ENCODE measurements around the gene MKI67. TPM values are rescaled to one million over a fixed set of nuclear protein-coding genes. Genes with fewer than 3 reads are reported as not detected.
A peak's percentile ranks its signal among the peaks of the same experiment; 100 is the strongest.

The MKI67 gene
- total RNA-seq, 2 experiments from 2014 or later, result 234 to 244 TPM

DNA sequence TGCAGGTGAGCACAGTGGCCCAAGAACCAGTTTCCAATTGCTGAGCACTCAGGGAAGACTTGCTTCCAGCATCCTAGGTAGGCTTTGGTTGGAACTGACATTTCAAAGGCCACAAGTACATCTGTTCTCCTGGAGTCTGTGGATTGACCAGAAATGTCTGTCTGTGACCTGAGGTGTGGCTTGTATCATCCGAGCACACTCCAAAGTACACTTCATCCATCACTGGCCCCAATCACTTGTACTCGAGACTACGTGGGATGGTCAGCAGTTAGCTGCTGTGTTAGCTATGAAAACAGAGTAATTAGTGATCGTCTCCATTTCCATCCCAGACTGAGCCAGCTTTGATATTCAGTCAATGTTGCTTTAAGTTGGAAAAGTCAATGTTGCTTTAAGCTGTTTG is 45.0 kb downstream of the MKI67 start:
- H3K27ac Mint-ChIP-seq, result no peak overlapping the region
- no peak for ATAC-seq
- no peaks in the 10 kb centered on the region for H3K9me3 Mint-ChIP-seq (ENCODE audit: low read depth)
- peaks cover 25% of the 10 kb centered on the region for H3K36me3 Mint-ChIP-seq (ENCODE audit: low read depth)
- ChIA-PET CTCF (interaction anchor here (0.6 to 1.4 kb wide), 6 partner anchors 9 to 69 kb away, joined by 3 to 5 read pairs (median 4); no protein-coding TSS in a partner anchor), POLR2A (interaction anchor here (0.6 kb wide), 2 partner anchors 9 to 127 kb away, joined by 3 to 4 read pairs; no protein-coding TSS in a partner anchor)
- DNase-seq, result no peak
- no peaks in the 10 kb centered on the region for H3K4me1 Mint-ChIP-seq
- H3K4me3 Mint-ChIP-seq, result no peak overlapping the region
- no peaks in the 10 kb centered on the region for H3K27me3 Mint-ChIP-seq
- intact Hi-C loops (cut with DNase I, micrococcal nuclease), result no loop called here

DNA sequence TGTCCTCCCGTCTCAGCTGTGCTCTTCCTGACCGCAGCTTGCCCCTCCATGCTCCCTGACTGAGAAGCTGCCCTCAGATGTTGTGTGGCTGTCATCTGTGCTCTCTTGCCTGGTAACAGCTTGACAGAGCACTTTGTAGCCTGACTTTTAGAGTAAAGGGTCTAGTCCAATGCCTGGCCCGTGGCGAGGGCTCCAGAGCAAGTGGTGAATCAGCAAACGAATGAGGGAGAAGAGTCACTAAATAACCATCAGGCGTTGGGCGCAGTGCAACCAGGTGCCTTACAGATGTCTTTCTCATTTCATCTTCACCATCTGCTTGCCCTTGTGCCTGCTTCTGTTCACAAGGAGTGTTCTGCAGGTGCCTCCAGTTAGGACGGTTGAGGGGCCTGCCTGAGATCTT is 45.6 kb downstream of the MKI67 start:
- POLR2A ChIA-PET, result interaction anchor here (0.6 kb wide), 1 partner anchor 8 kb away, joined by 3 read pairs; no protein-coding TSS in a partner anchor
- Mint-ChIP-seq H3K4me1 (no peaks in the 10 kb centered on the region), H3K9me3 (ENCODE audit: low read depth) (no peaks in the 10 kb centered on the region), H3K27me3 (no peaks in the 10 kb centered on the region), H3K36me3 (ENCODE audit: low read depth) (peaks cover 31% of the 10 kb centered on the region), H3K27ac (no peak overlapping the region), H3K4me3 (no peak overlapping the region)
- intact Hi-C loops (cut with DNase I, micrococcal nuclease), result no loop called here
- DNase-seq, result no peak
- CTCF ChIA-PET, result interaction anchor here (0.6 to 1.4 kb wide), 3 partner anchors 14 to 78 kb away, joined by 3 to 5 read pairs (median 3); no protein-coding TSS in a partner anchor
- ATAC-seq, result no peak

DNA sequence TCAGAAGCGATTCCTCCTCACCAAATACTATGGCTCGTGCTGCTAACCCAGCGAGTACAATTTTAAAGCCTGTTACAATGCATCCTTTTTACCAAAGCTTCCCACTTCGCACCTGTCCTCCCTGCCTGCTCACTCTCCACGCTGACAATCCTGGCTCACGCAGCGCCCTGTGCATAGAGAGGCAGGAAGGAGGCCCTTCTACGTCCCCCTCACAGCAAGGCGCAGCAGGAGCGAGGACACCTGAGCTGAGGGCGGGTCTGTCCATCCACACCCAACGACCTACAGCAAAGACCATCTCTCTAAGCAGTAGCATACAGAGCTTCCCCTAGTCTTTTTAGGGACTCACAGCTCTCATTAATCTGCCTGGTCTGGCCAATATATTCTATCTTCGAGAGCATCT is 46.0 kb downstream of the MKI67 start:
- peaks cover 33% of the 10 kb centered on the region for H3K36me3 Mint-ChIP-seq (ENCODE audit: low read depth)
- DNase-seq (no peak), ATAC-seq (no peak)
- intact Hi-C loops (cut with DNase I, micrococcal nuclease), result no loop called here
- H3K9me3 Mint-ChIP-seq (ENCODE audit: low read depth), result no peaks in the 10 kb centered on the region
- no peaks in the 10 kb centered on the region for H3K27me3 Mint-ChIP-seq
- CTCF ChIA-PET, result interaction anchor here (0.6 to 1.3 kb wide), 3 partner anchors 11 to 78 kb away, joined by 3 read pairs; no protein-coding TSS in a partner anchor
- no peaks in the 10 kb centered on the region for H3K4me1 Mint-ChIP-seq
- H3K4me3 Mint-ChIP-seq, result no peak overlapping the region
- POLR2A ChIA-PET, result no interaction called here
- no peak overlapping the region for H3K27ac Mint-ChIP-seq

DNA sequence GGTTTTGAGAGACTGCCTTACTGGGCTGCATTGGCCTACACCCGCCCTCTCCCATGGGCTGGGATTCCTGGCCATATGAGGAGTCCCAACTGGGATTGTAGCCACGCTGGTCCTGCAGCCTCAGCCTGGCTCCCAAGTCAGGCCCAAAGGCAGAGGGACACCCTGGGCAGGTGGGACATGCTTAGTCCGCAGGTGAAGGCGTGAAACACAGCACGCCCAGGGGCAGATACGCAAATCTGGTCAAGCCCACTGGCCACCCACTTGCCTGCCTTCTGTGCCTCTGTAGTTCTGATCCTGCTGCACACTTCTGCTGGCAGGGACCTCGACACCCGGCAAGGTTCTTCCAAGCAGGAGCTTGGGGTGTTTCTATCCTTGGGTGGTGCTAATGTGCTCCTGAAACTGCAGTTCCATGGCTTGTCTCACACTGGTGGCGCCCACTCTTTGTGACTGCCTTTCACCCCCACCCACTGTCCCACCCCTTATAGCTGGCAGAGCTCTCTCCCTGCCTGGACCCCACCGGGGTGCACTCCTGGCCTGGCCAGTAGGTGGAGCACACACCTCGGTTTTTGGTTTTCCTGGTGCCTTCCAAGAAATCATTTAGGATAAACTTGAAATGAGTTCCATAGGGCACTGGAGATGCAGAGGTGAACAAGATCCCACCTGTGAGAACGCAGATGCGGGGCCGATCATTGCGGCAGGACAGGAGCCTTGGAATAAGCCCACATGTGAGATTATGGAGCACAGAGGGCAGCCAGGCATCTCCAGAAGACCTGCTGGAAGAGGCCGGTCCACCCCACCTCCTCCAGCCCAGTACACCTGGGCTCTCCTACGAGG is 47.9 kb downstream of the MKI67 start:
- CTCF ChIA-PET, result interaction anchor here (0.6 to 1.0 kb wide), 4 partner anchors 31 to 79 kb away, joined by 3 to 6 read pairs (median 4); no protein-coding TSS in a partner anchor
- POLR2A ChIA-PET, result no interaction called here
- Mint-ChIP-seq H3K9me3 (ENCODE audit: low read depth) (no peaks in the 10 kb centered on the region), H3K27me3 (no peaks in the 10 kb centered on the region), H3K4me1 (no peaks in the 10 kb centered on the region), H3K27ac (no peak overlapping the region), H3K36me3 (ENCODE audit: low read depth) (peaks cover 47% of the 10 kb centered on the region), H3K4me3 (no peak overlapping the region)
- ATAC-seq, result peak; percentile 86
- DNase-seq, result peak; percentile 65
- intact Hi-C loops (cut with DNase I, micrococcal nuclease), result loop anchor here (1.0 kb wide), 1 partner anchor 72 kb away; no protein-coding TSS in a partner anchor

DNA sequence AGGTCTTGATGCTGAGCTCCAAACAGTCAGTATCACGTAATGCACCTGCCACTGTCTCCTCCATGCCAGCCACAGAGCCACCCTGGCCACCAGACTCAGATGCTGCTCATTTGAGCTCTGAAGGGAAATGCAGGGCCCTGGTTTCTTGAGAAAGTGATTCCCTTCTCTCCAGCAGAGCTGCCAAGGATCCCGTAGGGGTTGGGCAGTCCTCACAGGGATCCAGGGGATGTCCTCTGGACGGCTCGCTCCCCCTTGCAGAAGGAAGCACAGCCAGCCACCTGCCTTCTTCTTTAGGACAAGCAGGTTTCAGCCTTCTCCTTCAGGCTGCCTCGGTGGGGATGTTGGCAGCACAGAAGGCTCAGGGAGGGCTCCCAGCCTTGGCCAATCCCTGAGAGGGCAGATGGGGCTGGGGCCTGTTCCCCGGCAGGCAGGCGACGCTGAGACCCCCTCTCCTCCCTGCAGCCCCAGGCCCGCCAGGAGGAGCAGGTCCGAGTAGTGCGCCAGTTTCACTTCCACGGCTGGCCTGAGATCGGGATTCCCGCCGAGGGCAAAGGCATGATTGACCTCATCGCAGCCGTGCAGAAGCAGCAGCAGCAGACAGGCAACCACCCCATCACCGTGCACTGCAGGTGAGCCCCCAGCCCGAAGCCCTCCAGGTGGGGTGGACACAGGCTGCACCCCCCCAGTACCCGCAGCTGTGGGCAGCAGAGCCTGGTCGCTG is 48.9 kb downstream of the MKI67 start:
- peaks cover 54% of the 10 kb centered on the region for H3K36me3 Mint-ChIP-seq (ENCODE audit: low read depth)
- H3K27ac Mint-ChIP-seq, result no peak overlapping the region
- no peaks in the 10 kb centered on the region for H3K27me3 Mint-ChIP-seq
- no peak overlapping the region for H3K4me3 Mint-ChIP-seq
- DNase-seq (no peak), ATAC-seq (no peak)
- POLR2A ChIA-PET, result no interaction called here
- intact Hi-C loops (cut with DNase I, micrococcal nuclease), result no loop called here
- no peaks in the 10 kb centered on the region for H3K4me1 Mint-ChIP-seq
- no peaks in the 10 kb centered on the region for H3K9me3 Mint-ChIP-seq (ENCODE audit: low read depth)
- CTCF ChIA-PET, result interaction anchor here (0.6 kb wide), 1 partner anchor 48 kb away, joined by 4 read pairs; no protein-coding TSS in a partner anchor

DNA sequence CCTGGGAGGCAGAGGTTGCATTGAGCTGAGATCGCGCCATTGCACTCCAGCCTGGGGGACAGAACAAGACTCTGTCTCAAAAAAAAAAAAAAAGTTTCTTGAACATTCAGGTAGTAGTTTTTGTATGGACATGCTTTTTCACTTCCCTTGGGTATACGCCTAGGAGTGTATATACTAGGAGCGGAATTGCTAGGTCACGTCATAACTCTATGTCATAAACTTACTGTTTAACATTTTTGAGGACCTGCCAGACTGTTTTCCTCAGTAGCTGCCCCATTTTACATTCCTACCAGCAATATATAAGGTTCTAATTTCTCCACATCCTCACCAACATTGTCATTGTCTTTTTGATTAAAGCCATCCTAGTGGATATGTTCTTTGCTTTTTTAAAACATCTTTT is 51.6 kb downstream of the MKI67 start:
- Mint-ChIP-seq H3K27ac (no peak overlapping the region), H3K27me3 (no peaks in the 10 kb centered on the region), H3K36me3 (ENCODE audit: low read depth) (peaks cover 61% of the 10 kb centered on the region), H3K4me1 (peaks cover 3% of the 10 kb centered on the region), H3K4me3 (no peak overlapping the region), H3K9me3 (ENCODE audit: low read depth) (no peaks in the 10 kb centered on the region)
- POLR2A ChIA-PET, result interaction anchor here (0.7 kb wide), 1 partner anchor 58 kb away, joined by 12 read pairs; no protein-coding TSS in a partner anchor
- ATAC-seq (no peak), DNase-seq (no peak)
- intact Hi-C loops (cut with DNase I, micrococcal nuclease), result no loop called here
- CTCF ChIA-PET, result interaction anchor here (1.1 to 1.5 kb wide), 4 partner anchors 11 to 63 kb away, joined by 3 to 5 read pairs (median 4); no protein-coding TSS in a partner anchor

DNA sequence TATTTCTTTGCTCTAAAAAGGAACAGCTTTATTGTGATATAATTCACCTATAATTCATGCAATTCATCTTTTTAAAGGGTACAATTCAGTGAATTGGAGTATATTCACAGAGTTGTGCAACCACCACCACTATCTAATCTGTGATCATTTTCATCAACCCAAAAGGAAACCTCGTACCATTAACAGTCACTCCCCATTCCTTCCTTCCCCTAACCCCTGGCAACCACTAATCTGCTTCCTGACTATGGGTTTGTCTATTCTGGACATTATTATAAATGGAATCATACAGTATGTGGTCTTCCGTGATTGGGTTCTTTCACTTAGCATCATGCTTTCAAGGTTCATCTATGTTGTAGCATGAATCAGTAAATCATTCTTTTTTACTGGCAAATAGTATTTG is 52.3 kb downstream of the MKI67 start:
- Mint-ChIP-seq H3K4me1 (peaks cover 7% of the 10 kb centered on the region), H3K9me3 (ENCODE audit: low read depth) (no peaks in the 10 kb centered on the region), H3K4me3 (no peak overlapping the region), H3K27me3 (no peaks in the 10 kb centered on the region), H3K36me3 (ENCODE audit: low read depth) (peaks cover 61% of the 10 kb centered on the region), H3K27ac (no peak overlapping the region)
- DNase-seq, result no peak
- ATAC-seq, result no peak
- ChIA-PET CTCF (interaction anchor here (0.6 to 1.5 kb wide), 5 partner anchors 11 to 62 kb away, joined by 3 to 5 read pairs (median 3); no protein-coding TSS in a partner anchor), POLR2A (no interaction called here)
- intact Hi-C loops (cut with DNase I, micrococcal nuclease), result no loop called here

DNA sequence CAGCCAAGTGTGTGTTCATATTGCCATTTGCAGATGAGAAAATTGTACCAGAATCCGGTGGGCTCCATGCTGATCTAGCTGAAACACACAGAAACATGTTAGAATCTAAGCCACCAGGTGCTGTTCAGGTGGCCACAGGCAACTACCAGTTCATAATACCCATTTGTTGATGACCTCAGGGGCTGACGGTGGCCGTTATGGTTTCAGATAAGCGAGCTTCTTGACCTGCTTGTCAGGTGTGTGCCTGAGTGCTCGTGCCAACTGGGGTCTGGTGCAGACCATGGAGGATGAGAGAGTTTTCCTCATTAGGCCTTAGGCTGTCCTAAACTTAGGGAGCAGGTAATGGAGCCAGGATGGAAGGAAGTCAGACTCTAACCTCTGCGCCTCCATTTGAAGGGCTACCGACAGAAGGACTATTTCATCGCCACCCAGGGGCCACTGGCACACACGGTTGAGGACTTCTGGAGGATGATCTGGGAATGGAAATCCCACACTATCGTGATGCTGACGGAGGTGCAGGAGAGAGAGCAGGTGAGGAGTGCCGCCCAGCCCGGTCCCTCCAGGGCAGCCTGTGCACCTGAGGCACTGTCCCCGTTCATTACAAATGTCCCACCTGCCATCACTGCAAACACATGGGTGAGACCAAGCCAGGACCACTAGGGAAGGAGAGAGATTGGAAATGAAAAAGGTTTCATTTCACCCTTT is 53.1 kb downstream of the MKI67 start:
- Mint-ChIP-seq H3K9me3 (ENCODE audit: low read depth) (no peaks in the 10 kb centered on the region), H3K4me3 (no peak overlapping the region), H3K27me3 (no peaks in the 10 kb centered on the region), H3K27ac (no peak overlapping the region), H3K36me3 (ENCODE audit: low read depth) (peaks cover 61% of the 10 kb centered on the region), H3K4me1 (peaks cover 9% of the 10 kb centered on the region)
- no peak for ATAC-seq
- no peak for DNase-seq
- ChIA-PET POLR2A (no interaction called here), CTCF (interaction anchor here (0.6 to 5.9 kb wide), 8 partner anchors 11 to 153 kb away, joined by 3 to 120 read pairs (median 5); no protein-coding TSS in a partner anchor)
- intact Hi-C loops (cut with DNase I, micrococcal nuclease), result no loop called here

DNA sequence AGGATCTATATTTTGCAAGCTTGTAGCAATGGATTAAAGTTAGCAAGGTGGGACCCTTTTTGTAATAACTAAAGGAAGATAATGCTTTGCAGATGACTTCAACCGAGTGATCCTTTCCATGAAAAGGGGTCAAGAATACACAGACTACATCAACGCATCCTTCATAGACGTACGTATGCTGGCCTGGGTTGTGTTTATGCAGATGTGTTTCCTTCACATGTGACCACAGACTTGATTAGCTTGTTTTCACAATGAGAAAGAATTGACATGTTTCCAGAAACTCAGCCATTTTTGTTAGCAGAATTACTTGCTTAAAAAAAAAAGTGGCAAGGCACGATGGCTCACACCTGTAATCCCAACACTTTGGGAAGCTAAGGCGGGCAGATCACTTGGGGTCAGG is 54.2 kb downstream of the MKI67 start:
- H3K9me3 Mint-ChIP-seq (ENCODE audit: low read depth), result peaks cover 2% of the 10 kb centered on the region
- CTCF ChIA-PET, result interaction anchor here (0.6 to 5.9 kb wide), 10 partner anchors 9 to 378 kb away, joined by 3 to 120 read pairs (median 4); no protein-coding TSS in a partner anchor
- H3K4me3 Mint-ChIP-seq, result no peak overlapping the region
- DNase-seq (no peak), ATAC-seq (no peak)
- intact Hi-C loops (cut with DNase I, micrococcal nuclease), result no loop called here
- no peak overlapping the region for H3K27ac Mint-ChIP-seq
- H3K36me3 Mint-ChIP-seq (ENCODE audit: low read depth), result peaks cover 68% of the 10 kb centered on the region
- no peaks in the 10 kb centered on the region for H3K27me3 Mint-ChIP-seq
- peaks cover 14% of the 10 kb centered on the region for H3K4me1 Mint-ChIP-seq
- POLR2A ChIA-PET, result interaction anchor here (0.6 kb wide), 2 partner anchors 9 to 115 kb away, joined by 3 read pairs; no protein-coding TSS in a partner anchor

DNA sequence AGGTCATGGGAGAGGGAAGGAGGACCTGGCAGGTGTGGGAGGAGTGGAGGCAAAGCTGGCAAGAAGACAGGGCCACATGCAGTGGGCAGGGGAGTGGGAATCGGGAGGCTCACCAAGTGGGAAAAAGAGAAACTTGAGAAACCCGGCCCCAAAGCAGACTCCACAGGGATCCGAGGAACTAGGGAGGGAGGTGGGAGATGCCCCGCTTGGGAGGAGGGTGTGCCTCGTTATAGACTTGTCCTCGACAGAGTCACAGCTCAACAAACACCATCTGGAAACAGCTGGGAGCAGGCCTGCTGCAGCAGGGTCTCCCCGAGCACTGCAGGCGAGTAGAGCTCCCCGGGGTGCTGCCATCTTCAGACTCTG is 54.8 kb downstream of the MKI67 start:
- peaks cover 3% of the 10 kb centered on the region for H3K9me3 Mint-ChIP-seq (ENCODE audit: low read depth)
- POLR2A ChIA-PET, result no interaction called here
- H3K27ac Mint-ChIP-seq, result no peak overlapping the region
- no peak overlapping the region for H3K4me3 Mint-ChIP-seq
- H3K27me3 Mint-ChIP-seq, result no peaks in the 10 kb centered on the region
- DNase-seq, result no peak
- peaks cover 20% of the 10 kb centered on the region for H3K4me1 Mint-ChIP-seq
- CTCF ChIA-PET, result interaction anchor here (0.6 to 5.9 kb wide), 9 partner anchors 9 to 377 kb away, joined by 3 to 120 read pairs (median 6); no protein-coding TSS in a partner anchor
- H3K36me3 Mint-ChIP-seq (ENCODE audit: low read depth), result peaks cover 70% of the 10 kb centered on the region
- ATAC-seq, result no peak
- intact Hi-C loops (cut with DNase I, micrococcal nuclease), result no loop called here
